AG20443 (cell line): ENCODE data around the gene DNAH2.

Experiments
- DNase-seq: peaks from one replicate; pipeline ENCODE4 v3.0.0; 2012; ENCODE audit warnings: low spot score, mixed read lengths

DNAH2 gene

DNA sequence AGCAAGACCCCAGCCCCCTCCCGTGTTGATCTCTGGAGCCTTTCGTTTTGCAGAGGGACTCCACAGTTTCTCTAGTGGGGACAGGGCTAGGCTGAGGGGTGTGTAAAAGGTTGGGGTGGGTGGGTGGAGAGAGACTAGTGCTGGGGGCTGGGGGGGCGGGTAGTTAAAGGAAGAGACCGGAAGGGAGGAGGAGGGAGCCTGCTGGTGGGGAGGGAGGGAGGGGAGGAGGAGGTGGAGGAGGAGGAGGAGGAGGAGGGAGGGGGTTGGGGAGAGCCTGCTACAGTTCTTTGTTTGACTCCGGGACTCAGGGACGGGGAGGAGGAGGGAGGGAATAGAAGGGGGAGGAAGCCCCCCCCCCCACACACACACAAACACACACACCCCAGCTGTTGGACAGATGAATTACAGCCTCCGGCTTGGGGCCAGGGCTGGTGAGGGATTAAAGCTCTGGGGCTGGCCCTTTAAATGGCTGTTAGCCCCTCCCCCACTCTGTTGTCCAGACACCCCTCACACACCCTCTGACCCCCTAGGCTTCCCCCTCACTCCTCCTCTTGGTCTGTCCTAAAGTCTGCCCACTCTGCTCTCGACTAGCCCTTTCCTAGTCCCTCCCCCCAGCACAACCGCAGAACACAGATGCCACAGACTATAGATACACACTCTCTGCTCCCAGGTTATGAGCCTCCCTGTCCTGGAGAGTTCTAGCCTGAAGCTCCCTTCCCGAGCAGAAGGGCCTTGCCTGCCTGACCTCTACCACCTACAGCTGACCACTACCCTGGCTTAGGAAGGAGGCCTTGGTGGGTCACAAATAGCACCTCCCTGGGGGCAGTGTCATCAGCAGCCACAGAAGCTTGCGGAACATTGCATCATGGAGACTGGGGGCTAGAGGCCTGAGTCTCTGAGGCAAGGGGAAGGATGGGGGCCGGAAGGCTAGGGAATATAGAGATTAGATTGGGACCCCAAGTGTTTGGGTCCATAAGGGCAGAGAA is 120.8 kb downstream of the DNAH2 start:
- DNase-seq: no peak

DNA sequence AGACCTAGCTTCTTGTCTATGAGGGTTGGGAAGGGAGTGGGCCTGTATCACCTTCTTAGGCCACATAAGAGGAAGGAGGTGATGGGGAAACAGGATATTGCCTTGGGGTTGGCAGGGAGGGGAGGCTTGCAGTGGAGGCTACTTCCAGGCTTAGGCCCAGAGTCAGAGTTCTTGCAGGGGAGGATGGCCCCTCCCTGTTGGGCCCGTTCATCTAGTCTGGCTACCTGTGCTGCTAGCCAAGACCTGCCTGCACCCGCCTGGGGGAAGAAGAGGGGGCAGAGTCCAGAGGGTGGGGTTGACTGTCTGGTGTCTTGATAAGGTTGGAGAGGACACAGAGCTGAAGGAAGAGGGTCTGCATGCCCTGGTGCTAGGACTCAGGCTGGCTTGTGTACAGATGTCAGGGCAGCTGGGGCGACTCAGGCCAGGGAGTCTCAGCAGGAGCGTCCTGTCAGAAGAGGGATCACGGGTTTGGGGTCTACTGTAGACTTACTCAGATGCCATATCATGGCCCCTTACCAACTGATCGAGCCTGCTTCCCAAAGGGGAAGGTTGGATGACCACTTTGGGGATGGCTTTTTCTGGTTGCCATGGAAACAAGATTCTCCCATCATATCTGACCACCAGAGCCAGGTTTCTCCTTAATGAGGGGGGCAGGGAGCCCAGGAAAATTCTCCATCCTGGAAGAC is 121.8 kb downstream of the DNAH2 start:
- no peak for DNase-seq

GRCh38 chr17:7839876-7840261 is 122.3 kb downstream of the DNAH2 start:
- no peak for DNase-seq

DNA sequence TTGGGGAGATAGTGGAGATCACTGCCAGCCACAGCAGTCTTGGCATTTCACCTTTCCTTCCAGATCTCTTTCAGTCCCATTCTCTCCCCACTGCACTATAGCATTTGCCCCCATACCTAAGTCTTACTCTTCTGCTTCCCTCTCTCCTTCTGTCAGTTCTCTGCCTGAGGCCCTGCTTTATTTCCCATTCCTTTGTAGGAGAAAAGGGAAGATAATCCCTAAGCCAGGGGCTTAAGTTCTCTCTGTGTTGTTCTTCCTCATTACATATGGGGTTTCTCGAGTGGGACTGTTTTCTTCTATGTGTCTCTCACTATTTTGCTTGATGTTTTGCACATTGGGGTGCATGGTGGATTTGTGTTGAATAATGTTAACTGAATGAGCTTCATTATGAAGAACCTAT is 122.9 kb downstream of the DNAH2 start:
- DNase-seq: no peak

- DNase-seq: no peak
Measured at GRCh38 chr17:7840875-7841274, 123.3 kb downstream of the DNAH2 start.

GRCh38 chr17:7841396-7841914 is 123.9 kb downstream of the DNAH2 start:
- peak; percentile 92 for DNase-seq

DNA sequence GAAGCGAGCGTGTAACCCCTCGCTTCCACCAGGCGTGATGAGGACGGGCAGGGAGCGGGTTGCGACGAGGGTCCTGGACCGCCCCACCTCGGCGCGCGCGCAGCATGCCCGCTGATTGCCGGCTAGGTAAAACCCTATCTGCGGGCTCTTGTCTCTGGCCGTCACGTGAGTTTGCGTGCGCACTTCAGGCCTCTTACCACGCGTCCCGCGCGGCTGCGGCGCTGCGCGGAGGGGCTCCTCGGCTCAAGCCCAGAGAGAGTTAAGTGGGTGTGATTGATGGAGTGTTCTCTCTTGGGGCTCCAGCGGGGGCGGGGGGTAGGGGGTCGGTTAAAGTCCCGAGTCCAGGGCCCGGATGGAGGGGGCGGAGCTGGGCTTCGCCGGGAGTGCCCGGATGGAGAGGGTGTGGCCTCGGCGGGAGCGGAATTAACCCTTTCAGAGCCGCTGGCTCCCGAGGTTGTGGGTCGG is 124.4 kb downstream of the DNAH2 start:
- peak; percentile 87 for DNase-seq

DNA sequence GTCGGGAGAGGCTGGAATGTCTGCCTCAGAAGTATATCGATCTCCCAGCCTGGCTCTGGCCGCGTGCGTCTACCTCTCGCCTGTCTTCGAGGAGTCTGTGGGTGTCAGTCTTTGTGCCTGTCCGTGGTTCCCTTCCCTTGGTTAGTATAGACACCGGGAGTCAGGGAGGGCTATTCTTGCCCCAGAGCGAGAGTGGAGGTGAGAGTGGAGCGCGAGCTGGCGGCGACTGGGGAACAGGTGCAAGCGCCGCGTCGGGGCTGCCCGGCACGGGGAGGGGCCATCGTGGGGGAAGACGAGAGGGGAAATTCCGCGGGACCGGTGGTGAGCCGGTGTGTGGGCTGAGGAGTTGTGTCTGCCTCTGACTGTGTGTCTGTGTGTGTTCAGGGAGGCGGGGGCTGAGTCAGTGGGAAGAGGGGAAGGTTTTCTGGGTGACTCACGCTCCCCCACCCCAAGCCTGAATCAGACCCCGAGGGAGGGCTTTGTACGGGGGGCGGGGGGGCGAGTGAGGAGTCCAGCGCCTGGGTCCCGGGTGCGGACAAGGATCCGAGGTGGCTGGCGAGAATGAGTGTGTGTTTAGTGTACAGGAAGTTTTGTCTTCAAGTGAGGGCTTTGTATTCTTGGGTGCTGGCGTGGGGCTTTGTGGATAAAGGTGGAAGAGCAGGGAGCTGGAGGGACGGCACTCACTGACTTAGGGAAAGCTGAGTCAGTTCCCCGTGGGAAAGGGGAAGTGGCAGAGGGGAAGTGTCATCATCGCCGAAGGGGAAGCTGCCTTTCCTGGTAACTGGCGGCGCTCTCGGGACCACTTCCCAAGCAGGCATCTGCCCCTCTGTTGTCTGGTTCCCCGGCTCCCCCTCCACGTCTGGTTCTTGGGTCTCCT is 125.1 kb downstream of the DNAH2 start:
- DNase-seq: peak; percentile 67

- no peak for DNase-seq
Measured at GRCh38 chr17:7843257-7843535, 125.7 kb downstream of the DNAH2 start.

DNA sequence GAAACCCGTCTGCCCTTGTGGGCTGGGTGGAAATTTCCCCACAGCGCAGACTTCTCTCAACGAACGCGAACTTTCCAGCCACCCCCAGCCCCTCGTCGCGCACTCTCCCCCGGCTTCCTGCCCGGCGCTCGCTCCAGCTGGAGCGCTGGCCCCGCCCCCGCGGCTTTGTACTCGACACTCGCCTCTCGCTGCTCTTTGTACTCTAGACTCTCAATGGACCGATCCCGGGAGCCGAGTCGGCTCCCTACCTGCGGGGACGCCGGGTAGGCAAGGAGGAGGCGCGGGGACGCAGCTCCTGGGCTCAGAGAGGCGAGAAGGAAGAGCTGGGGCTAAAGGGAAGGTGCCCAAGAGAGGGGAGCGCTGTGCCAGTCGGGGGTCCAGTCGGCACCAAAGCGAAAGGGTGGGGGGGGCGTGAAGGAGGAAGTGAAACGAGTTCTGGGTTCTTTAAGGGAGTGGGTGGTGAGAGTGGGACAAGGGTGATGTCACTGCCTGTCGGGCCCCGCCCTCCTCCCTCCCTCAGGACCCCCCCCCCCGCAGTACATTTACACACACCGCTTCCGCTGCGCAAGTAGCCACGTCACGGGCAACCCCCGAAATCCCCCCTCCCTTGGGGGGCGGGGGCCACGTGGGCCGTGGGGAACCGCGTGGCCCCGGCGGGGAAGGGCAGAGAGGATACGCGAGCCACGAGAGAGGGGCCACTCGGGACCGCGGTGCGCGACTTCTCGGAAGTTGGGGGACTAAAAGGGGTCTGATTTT is 126.2 kb downstream of the DNAH2 start:
- peak; percentile 78 for DNase-seq

DNA sequence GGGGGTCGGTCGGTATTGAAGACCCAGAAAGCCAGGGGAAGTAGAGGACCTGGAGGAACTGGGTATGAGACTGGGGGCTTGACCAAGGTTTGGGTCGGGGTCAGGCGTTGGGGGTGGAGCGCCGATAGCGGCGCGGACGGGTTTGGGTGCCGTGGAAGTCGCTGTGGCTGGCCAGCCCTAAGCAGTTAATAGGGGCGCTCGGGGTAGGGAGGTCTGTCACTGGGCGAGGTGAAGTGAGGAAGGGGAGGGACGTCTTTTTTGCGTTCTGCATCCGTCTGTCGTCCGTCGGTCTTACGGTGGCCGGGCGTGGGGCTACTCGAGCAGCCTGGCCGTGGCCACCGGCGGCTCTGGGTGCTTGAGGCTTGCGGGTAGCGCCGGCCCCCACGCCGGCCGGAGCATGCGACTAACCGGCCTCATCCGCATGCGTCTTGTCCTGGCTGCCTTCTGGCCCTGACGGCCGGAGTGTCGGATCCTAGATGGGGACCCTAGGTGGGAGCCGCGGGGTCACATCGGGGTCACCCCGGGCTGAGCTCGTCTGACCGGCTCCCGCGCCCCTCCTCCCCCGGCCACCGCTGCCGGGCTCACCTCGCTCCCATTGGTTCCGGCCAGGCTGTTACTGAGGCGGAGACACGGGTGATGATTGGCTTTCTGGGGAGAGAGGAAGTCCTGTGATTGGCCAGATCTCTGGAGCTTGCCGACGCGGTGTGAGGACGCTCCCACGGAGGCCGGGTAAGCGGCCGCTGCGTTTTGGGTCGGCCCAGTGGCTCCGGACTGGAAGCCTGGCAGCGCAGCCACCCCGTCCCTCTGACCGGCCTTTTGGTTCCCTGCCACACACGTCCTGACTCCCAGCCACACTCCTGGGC is 127.0 kb downstream of the DNAH2 start:
- DNase-seq: peak; percentile 91

- no peak for DNase-seq
Measured at GRCh38 chr17:7845359-7846062, 128.0 kb downstream of the DNAH2 start.

- no peak for DNase-seq
Measured at GRCh38 chr17:7846063-7846735, 128.7 kb downstream of the DNAH2 start.

DNA sequence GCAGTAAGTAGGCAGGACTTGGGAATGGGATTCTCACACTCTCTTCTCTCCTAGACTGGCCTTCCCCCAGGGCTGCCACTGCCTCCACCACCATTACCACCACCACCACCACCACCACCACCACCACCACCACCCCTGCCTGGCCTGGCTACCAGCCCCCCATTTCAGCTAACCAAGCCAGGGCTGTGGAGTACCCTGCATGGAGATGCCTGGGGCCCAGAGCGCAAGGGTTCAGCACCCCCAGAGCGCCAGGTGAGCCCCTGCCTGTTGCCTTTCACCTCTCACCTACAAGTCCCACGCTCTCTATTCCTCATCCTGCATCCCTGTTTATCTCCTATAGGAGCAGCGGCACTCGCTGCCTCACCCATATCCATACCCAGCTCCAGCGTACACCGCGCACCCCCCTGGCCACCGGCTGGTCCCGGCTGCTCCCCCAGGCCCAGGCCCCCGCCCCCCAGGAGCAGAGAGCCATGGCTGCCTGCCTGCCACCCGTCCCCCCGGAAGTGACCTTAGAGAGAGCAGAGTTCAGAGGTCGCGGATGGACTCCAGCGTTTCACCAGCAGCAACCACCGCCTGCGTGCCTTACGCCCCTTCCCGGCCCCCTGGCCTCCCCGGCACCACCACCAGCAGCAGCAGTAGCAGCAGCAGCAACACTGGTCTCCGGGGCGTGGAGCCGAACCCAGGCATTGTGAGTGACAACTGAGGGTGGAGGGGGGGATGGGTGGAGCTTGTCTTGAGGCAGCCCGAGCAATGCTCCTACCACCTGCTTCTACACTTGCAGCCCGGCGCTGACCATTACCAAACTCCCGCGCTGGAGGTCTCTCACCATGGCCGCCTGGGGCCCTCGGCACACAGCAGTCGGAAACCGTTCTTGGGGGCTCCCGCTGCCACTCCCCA is 129.5 kb downstream of the DNAH2 start:
- no peak for DNase-seq

- DNase-seq: no peak
Measured at GRCh38 chr17:7848131-7848579, 130.6 kb downstream of the DNAH2 start.

DNA sequence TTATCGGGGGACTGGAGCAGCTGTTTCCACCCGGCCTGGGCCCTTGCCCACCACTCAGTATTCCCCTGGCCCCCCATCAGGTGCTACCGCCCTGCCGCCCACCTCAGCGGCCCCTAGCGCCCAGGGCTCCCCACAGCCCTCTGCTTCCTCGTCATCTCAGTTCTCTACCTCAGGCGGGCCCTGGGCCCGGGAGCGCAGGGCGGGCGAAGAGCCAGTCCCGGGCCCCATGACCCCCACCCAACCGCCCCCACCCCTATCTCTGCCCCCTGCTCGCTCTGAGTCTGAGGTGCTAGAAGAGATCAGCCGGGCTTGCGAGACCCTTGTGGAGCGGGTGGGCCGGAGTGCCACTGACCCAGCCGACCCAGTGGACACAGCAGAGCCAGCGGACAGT is 131.2 kb downstream of the DNAH2 start:
- DNase-seq: no peak

GRCh38 chr17:7849130-7849750 is 131.7 kb downstream of the DNAH2 start:
- DNase-seq: no peak
